H1 (cell line): Measurements from ENCODE around the gene FOXK1. TPM values are rescaled to one million over a fixed set of nuclear protein-coding genes. Genes with fewer than 3 reads are reported as not detected.
"Not testable (repeated sequence)": the region's sequence is repeated elsewhere in the genome, so short reads cannot be mapped to it uniquely, and the experiment has no call there.

Experiments
- CTCF ChIA-PET: fragments of 300-600 bp; sonication (Branson Sonifier 250); formaldehyde crosslinking; loops from one replicate; lab custom pipeline; 2021; ENCODE audit not compliant: partially characterized antibody; lab: Charles Lee
- POLR2A ChIA-PET: fragments of 300-600 bp; sonication (Branson Sonifier 250); formaldehyde crosslinking; loops from one replicate; lab custom pipeline; 2021; ENCODE audit warnings: inconsistent platforms; ENCODE audit not compliant: partially characterized antibody; lab: Charles Lee
- DNase-seq, 2 experiments: peaks; one replicate each; pipeline versions ENCODE4 v3.0.0 to v3.0.0-alpha.2; 2010 to 2022; ENCODE audit warnings: low spot score in 2 of 2, low read depth in 1 of 2, mixed read lengths in 1 of 2
- FAIRE-seq: peaks from 2 replicates; lab custom pipeline; 2011; peaks lifted over from hg19 to GRCh38; lab: Jason Lieb, UNC
- H2AFZ ChIP-seq: 2 replicates; pipeline ENCODE4 v1.8.1; 2012; ENCODE audit warnings: low read length, inconsistent platforms
- H2AK5ac ChIP-seq: 2 replicates; pipeline ENCODE4 v1.6.1; 2013; ENCODE audit warnings: low read depth, low read length
- H2BK120ac ChIP-seq: replicated peaks from 2 replicates; pipeline ENCODE3; 2013; ENCODE audit warnings: low read depth, low read length, inconsistent platforms
- H2BK12ac ChIP-seq: 2 replicates; pipeline ENCODE4 v1.6.1; 2013; ENCODE audit warnings: low read depth, low read length
- H2BK15ac ChIP-seq: 2 replicates; pipeline ENCODE4 v1.6.1; 2013; ENCODE audit warnings: low read length
- H2BK20ac ChIP-seq: 2 replicates; pipeline ENCODE4 v1.6.1; 2013; ENCODE audit warnings: low read length
- H2BK5ac ChIP-seq: 2 replicates; pipeline ENCODE4 v1.6.1; 2013; ENCODE audit warnings: low read depth, low read length
- H3K14ac ChIP-seq: 2 replicates; pipeline ENCODE4 v1.6.1; 2013; ENCODE audit warnings: inconsistent platforms; ENCODE audit not compliant: insufficient read length
- H3K18ac ChIP-seq: 2 replicates; pipeline ENCODE4 v1.6.1; 2013; ENCODE audit warnings: low read length; ENCODE audit errors: extremely low read depth
- H3K23ac ChIP-seq: 2 replicates; pipeline ENCODE4 v1.6.1; 2013; ENCODE audit warnings: inconsistent platforms; ENCODE audit not compliant: insufficient read length
- H3K23me2 ChIP-seq: 2 replicates; pipeline ENCODE4 v1.6.1; 2013; ENCODE audit warnings: low read depth, low read length
- H3K27ac ChIP-seq: 2 replicates; pipeline ENCODE4 v1.6.1; 2011; ENCODE audit warnings: low read depth, low read length, inconsistent platforms
- H3K27me3 ChIP-seq, 4 experiments: replicated peaks in 1 of 4; 1 replicate in 1 of 4; 2 replicates in 3 of 4; pipeline versions ENCODE4 v1.6.1 to v1.8.1; 2011 to 2013; ENCODE audit warnings: low read length in 3 of 4, mild to moderate bottlenecking in 3 of 4, inconsistent platforms in 2 of 4, mixed read lengths in 2 of 4, moderate library complexity in 1 of 4; ENCODE audit not compliant: control insufficient read depth in 3 of 4, insufficient read depth in 3 of 4; ENCODE audit errors: extremely low read depth in 1 of 4
- H3K36me3 ChIP-seq, 4 experiments: 2 replicates each; pipeline versions ENCODE4 v1.6.1 to v1.8.1; 2011 to 2013; ENCODE audit warnings: mild to moderate bottlenecking in 4 of 4, low read length in 3 of 4, moderate library complexity in 2 of 4, control low read depth in 1 of 4, inconsistent platforms in 1 of 4; ENCODE audit not compliant: insufficient read depth in 4 of 4, control insufficient read depth in 2 of 4
- H3K4ac ChIP-seq: replicated peaks from 2 replicates; pipeline ENCODE3; 2013; ENCODE audit warnings: low read length, low read depth, mixed read lengths, inconsistent platforms; ENCODE audit not compliant: insufficient read length
- H3K4me1 ChIP-seq, 4 experiments: replicated peaks in 1 of 4; 1 replicate in 1 of 4; 2 replicates in 3 of 4; pipeline versions ENCODE4 v1.6.1 to v1.8.1; 2011 to 2013; ENCODE audit warnings: low read length in 3 of 4, inconsistent platforms in 2 of 4, mixed read lengths in 1 of 4; ENCODE audit not compliant: insufficient read depth in 4 of 4, control insufficient read depth in 3 of 4
- H3K4me2 ChIP-seq, 2 experiments: 2 replicates each; pipeline versions ENCODE4 v1.6.1 to v1.8.1; 2011 to 2013; ENCODE audit warnings: low read depth in 2 of 2, low read length in 2 of 2, control low read depth in 1 of 2, inconsistent platforms in 1 of 2, mild to moderate bottlenecking in 1 of 2; ENCODE audit not compliant: insufficient read depth in 1 of 2
- H3K4me3 ChIP-seq, 4 experiments: fragments of 200-600, 300-600 bp in 1 of 4; sonication (generic), shearing (Covaris generic), sonication (Bioruptor Twin) in 1 of 4; 2 replicates each; pipeline versions ENCODE4 v1.5.1 to v1.8.1; 2011 to 2016; ENCODE audit warnings: low read length in 4 of 4, low read depth in 3 of 4, control low read depth in 2 of 4, inconsistent platforms in 2 of 4, mild to moderate bottlenecking in 2 of 4, mixed read lengths in 1 of 4, moderate library complexity in 1 of 4; ENCODE audit not compliant: insufficient read depth in 2 of 4; ENCODE audit errors: extremely low read depth in 1 of 4
- H3K56ac ChIP-seq: replicated peaks from 2 replicates; pipeline ENCODE3; 2013; ENCODE audit warnings: low read depth, mild to moderate bottlenecking, mixed read lengths, low read length, inconsistent platforms; ENCODE audit not compliant: insufficient read length
- H3K79me1 ChIP-seq: 2 replicates; pipeline ENCODE4 v1.6.1; 2013; ENCODE audit warnings: low read depth, low read length, control low read depth
- H3K79me2 ChIP-seq, 2 experiments: 2 replicates each; pipeline versions ENCODE4 v1.6.1 to v1.8.1; 2012 to 2013; ENCODE audit warnings: low read length in 2 of 2, mild to moderate bottlenecking in 2 of 2, inconsistent platforms in 1 of 2; ENCODE audit not compliant: insufficient read depth in 2 of 2, control insufficient read depth in 1 of 2
- H3K9ac ChIP-seq, 4 experiments: replicated peaks in 1 of 4; 1 replicate in 1 of 4; 2 replicates in 3 of 4; pipeline versions ENCODE4 v1.6.1 to v1.8.1; 2011 to 2013; ENCODE audit warnings: low read depth in 3 of 4, low read length in 3 of 4, control low read depth in 2 of 4, mild to moderate bottlenecking in 2 of 4, moderate library complexity in 2 of 4, inconsistent platforms in 1 of 4; ENCODE audit errors: extremely low read depth in 1 of 4
- H3K9me3 ChIP-seq, 2 experiments: 2 replicates each; pipeline versions ENCODE4 v1.6.1 to v1.8.1; 2012 to 2013; ENCODE audit warnings: mild to moderate bottlenecking in 2 of 2, moderate library complexity in 2 of 2, control low read depth in 1 of 2, inconsistent platforms in 1 of 2, low read depth in 1 of 2, low read length in 1 of 2, mixed read lengths in 1 of 2; ENCODE audit not compliant: insufficient read depth in 2 of 2
- H4K20me1 ChIP-seq, 2 experiments: replicated peaks in 1 of 2; 2 replicates each; pipeline versions ENCODE3 to v1.8.1; 2011 to 2013; ENCODE audit warnings: inconsistent platforms in 2 of 2, low read length in 2 of 2, mild to moderate bottlenecking in 1 of 2; ENCODE audit not compliant: insufficient read depth in 2 of 2, control insufficient read depth in 1 of 2
- H4K5ac ChIP-seq: 2 replicates; pipeline ENCODE4 v1.6.1; 2013; ENCODE audit warnings: low read length, low read depth, mixed read lengths, inconsistent platforms; ENCODE audit not compliant: insufficient read length
- H4K8ac ChIP-seq: 2 replicates; pipeline ENCODE4 v1.8.0; 2013; ENCODE audit warnings: mild to moderate bottlenecking, moderate library complexity, low read length, inconsistent platforms; ENCODE audit not compliant: insufficient read depth; ENCODE audit errors: extremely low read depth
- H4K91ac ChIP-seq: replicated peaks from 2 replicates; pipeline ENCODE3; 2013; ENCODE audit warnings: low read length, mixed read lengths, inconsistent platforms; ENCODE audit not compliant: insufficient read length
- WGBS, 2 experiments: shearing (Covaris generic) in 1 of 2; methylation state at CpG; one replicate each; pipeline versions ENCODE4 v1.1.6 to v1.1.7; 2013 to 2015; ENCODE audit warnings: low lambda C conversion rate in 2 of 2, mixed read lengths in 2 of 2, inconsistent platforms in 1 of 2, low coverage in 1 of 2, missing lambda C conversion rate in 1 of 2; ENCODE audit not compliant: insufficient replicate concordance in 2 of 2, insufficient coverage in 1 of 2, insufficient read length in 1 of 2; ENCODE audit errors: extremely low coverage in 1 of 2, missing lambda C conversion rate in 1 of 2; 5-methylcytosine and 5-hydroxymethylcytosine counted together
- polyA plus RNA-seq, 7 experiments: library from polyadenylated mRNA; depleted of rRNA in 3 of 7; stranded (reverse) in 5 of 7; unstranded in 2 of 7; fragments of >200 nt in 5 of 7; fragments of 200-250 nt in 2 of 7; gene quantifications; 1 replicate in 5 of 7; 2 replicates in 1 of 7; 4 replicates in 1 of 7; pipeline versions ENCODE4 v1.2.1 to v1.2.3, GENCODE V29; 2011 to 2013; ENCODE audit warnings: missing spikeins in 2 of 7, mixed read lengths in 2 of 7
- total RNA-seq: library from RNA; stranded (reverse); fragmentation: NEBNext Ultra II Directional; extraction: Animal tissue kit (Norgen Biotek cat#: 25700); gene quantifications from 2 replicates; pipeline ENCODE4 v1.2.1, GENCODE V29; 2021

Gene FOXK1
- total and polyA plus RNA-seq, 2 of the 8 experiments (the other 6 are each of a cell fraction or from before 2014, with no cell fraction given): 2.0 to 8.5 TPM

- ChIA-PET POLR2A (interaction anchor here (3.3 kb wide), 1 partner anchor 19 kb away, joined by 10 read pairs; the partner anchor contains the start of gene AP5Z1), CTCF (interaction anchor here (0.6 to 4.0 kb wide), 6 partner anchors 22 to 294 kb away, joined by 3 to 24 read pairs (median 6); no protein-coding TSS in a partner anchor)
- not testable (repeated sequence) for H4K5ac ChIP-seq, H2BK120ac ChIP-seq, H4K8ac ChIP-seq, H3K18ac ChIP-seq, H3K4ac ChIP-seq, H2BK20ac ChIP-seq, H3K4me2 ChIP-seq, H4K20me1 ChIP-seq, H3K27ac ChIP-seq, H3K14ac ChIP-seq, H2AFZ ChIP-seq, H2BK12ac ChIP-seq, H3K4me1 ChIP-seq, H4K91ac ChIP-seq, H2BK5ac ChIP-seq, FAIRE-seq, DNase-seq, H2AK5ac ChIP-seq, H3K9ac ChIP-seq, H2BK15ac ChIP-seq, H3K9me3 ChIP-seq, H3K79me1 ChIP-seq, H3K79me2 ChIP-seq, H3K56ac ChIP-seq, H3K23ac ChIP-seq, H3K4me3 ChIP-seq, H3K23me2 ChIP-seq, H3K27me3 ChIP-seq
- WGBS, 2 experiments: 84% methylated on average over 8 of the region's 14 CpGs; no CpG with 5 or more reads in 1 of the 2 experiments
- H3K36me3 ChIP-seq: peaks cover 3 to 11% (median 3%) of the 10 kb centered on the region in 4 experiments; a peak in 4 of 8 replicates
Measured at GRCh38 chr7:4794171-4794570, 112.1 kb downstream of the FOXK1 start.
